ENCODE data around the gene C19orf44.

- TF ChIP-seq CTCF (IDR thresholded peaks at IDR 0.05) (no peak), EZH2phosphoT487 (IDR thresholded peaks at IDR 0.05) (no peak), EZH2 (IDR thresholded peaks at IDR 0.05) (no peak)
Observed at GRCh38 chr19:16446724-16447368, 49.3 kb upstream of the C19orf44 start.
